ENCODE measurements around the gene CCR7. TPM values are rescaled to one million over a fixed set of nuclear protein-coding genes. Genes with fewer than 3 reads are reported as not detected.

CCR7 gene
- total RNA-seq, 1 experiment from 2014 or later, result 0.57 TPM

DNA sequence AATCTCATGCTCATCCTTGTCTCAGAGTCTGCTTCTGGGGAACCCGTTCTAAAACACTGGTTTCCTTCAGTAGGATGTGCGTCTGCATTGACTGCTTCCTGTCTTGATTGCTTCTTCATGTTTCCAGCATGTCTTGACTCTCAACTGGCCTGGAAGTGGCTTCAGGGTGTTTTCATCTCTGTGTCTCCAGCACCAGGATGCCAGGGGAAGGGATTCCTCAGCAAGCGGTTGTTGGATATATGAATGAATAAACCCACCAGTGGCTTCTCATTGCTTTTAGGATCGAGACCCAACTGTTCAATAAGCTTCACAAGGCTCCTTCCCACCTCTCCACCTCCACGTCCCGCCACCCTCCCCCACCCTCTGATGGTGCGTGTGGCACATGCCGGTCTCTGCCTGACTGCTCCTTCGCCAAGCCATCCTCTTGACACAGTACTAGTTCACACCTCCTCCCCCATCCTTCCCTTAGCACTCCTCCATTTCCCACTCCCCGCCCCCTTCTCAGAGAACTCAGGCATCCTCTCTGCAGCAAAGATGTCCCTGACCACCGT, 49.7 kb downstream of the CCR7 start:
- Mint-ChIP-seq H3K4me3 (no peak overlapping the region), H3K27me3 (ENCODE audit: low read depth) (no peaks in the 10 kb centered on the region), H3K36me3 (no peaks in the 10 kb centered on the region), H3K9me3 (no peaks in the 10 kb centered on the region), H3K4me1 (peaks cover 20% of the 10 kb centered on the region), H3K27ac (no peak overlapping the region)
- TF ChIP-seq, protein P1, sequence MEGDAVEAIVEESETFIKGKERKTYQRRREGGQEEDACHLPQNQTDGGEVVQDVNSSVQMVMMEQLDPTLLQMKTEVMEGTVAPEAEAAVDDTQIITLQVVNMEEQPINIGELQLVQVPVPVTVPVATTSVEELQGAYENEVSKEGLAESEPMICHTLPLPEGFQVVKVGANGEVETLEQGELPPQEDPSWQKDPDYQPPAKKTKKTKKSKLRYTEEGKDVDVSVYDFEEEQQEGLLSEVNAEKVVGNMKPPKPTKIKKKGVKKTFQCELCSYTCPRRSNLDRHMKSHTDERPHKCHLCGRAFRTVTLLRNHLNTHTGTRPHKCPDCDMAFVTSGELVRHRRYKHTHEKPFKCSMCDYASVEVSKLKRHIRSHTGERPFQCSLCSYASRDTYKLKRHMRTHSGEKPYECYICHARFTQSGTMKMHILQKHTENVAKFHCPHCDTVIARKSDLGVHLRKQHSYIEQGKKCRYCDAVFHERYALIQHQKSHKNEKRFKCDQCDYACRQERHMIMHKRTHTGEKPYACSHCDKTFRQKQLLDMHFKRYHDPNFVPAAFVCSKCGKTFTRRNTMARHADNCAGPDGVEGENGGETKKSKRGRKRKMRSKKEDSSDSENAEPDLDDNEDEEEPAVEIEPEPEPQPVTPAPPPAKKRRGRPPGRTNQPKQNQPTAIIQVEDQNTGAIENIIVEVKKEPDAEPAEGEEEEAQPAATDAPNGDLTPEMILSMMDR (IDR thresholded peaks at IDR 0.05), result no peak
- no peak for TF ChIP-seq TP53 (CRISPR knock-in tag; IDR thresholded peaks at IDR 0.05)
- TF ChIP-seq, protein P2, sequence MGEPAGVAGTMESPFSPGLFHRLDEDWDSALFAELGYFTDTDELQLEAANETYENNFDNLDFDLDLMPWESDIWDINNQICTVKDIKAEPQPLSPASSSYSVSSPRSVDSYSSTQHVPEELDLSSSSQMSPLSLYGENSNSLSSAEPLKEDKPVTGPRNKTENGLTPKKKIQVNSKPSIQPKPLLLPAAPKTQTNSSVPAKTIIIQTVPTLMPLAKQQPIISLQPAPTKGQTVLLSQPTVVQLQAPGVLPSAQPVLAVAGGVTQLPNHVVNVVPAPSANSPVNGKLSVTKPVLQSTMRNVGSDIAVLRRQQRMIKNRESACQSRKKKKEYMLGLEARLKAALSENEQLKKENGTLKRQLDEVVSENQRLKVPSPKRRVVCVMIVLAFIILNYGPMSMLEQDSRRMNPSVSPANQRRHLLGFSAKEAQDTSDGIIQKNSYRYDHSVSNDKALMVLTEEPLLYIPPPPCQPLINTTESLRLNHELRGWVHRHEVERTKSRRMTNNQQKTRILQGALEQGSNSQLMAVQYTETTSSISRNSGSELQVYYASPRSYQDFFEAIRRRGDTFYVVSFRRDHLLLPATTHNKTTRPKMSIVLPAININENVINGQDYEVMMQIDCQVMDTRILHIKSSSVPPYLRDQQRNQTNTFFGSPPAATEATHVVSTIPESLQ (CRISPR knock-in tag; IDR thresholded peaks at IDR 0.05), result no peak
- TF ChIP-seq, protein P3, sequence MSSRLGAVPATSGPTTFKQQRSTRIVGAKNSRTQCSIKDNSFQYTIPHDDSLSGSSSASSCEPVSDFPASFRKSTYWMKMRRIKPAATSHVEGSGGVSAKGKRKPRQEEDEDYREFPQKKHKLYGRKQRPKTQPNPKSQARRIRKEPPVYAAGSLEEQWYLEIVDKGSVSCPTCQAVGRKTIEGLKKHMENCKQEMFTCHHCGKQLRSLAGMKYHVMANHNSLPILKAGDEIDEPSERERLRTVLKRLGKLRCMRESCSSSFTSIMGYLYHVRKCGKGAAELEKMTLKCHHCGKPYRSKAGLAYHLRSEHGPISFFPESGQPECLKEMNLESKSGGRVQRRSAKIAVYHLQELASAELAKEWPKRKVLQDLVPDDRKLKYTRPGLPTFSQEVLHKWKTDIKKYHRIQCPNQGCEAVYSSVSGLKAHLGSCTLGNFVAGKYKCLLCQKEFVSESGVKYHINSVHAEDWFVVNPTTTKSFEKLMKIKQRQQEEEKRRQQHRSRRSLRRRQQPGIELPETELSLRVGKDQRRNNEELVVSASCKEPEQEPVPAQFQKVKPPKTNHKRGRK (CRISPR knock-in tag; IDR thresholded peaks at IDR 0.05; ENCODE audit: borderline replicate concordance), result no peak
- TF ChIP-seq ATF1 (CRISPR knock-in tag; IDR thresholded peaks at IDR 0.05), result no peak
- no peak for TF ChIP-seq NFATC4 (CRISPR knock-in tag; IDR thresholded peaks at IDR 0.05)
- TF ChIP-seq, protein P4, sequence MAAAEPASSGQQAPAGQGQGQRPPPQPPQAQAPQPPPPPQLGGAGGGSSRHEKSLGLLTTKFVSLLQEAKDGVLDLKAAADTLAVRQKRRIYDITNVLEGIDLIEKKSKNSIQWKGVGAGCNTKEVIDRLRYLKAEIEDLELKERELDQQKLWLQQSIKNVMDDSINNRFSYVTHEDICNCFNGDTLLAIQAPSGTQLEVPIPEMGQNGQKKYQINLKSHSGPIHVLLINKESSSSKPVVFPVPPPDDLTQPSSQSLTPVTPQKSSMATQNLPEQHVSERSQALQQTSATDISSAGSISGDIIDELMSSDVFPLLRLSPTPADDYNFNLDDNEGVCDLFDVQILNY (CRISPR knock-in tag; IDR thresholded peaks at IDR 0.05), result no peak
- TF ChIP-seq NFE2L1 (CRISPR knock-in tag; IDR thresholded peaks at IDR 0.05), result no peak
- TF ChIP-seq MYBL2 (CRISPR knock-in tag; IDR thresholded peaks at IDR 0.05), result no peak
- no peak for TF ChIP-seq EMX1 (CRISPR knock-in tag; IDR thresholded peaks at IDR 0.05)
- TF ChIP-seq ZNF232 (CRISPR knock-in tag; IDR thresholded peaks at IDR 0.05), result no peak
- no peak for TF ChIP-seq E2F4 (CRISPR knock-in tag; IDR thresholded peaks at IDR 0.05; ENCODE audit: borderline replicate concordance, low read depth)
- no peak for TF ChIP-seq CREB1 (CRISPR knock-in tag; IDR thresholded peaks at IDR 0.05)
- TF ChIP-seq RORB (CRISPR knock-in tag; IDR thresholded peaks at IDR 0.05), result no peak
- TF ChIP-seq USF1 (CRISPR knock-in tag; IDR thresholded peaks at IDR 0.05), result no peak
- TF ChIP-seq, protein P5, sequence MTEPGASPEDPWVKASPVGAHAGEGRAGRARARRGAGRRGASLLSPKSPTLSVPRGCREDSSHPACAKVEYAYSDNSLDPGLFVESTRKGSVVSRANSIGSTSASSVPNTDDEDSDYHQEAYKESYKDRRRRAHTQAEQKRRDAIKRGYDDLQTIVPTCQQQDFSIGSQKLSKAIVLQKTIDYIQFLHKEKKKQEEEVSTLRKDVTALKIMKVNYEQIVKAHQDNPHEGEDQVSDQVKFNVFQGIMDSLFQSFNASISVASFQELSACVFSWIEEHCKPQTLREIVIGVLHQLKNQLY (CRISPR knock-in tag; IDR thresholded peaks at IDR 0.05), result no peak
- no peak for TF ChIP-seq ZNF423 (CRISPR knock-in tag; IDR thresholded peaks at IDR 0.05)
- TF ChIP-seq FOXJ3 (CRISPR knock-in tag; IDR thresholded peaks at IDR 0.05; ENCODE audit: borderline replicate concordance), result no peak
- TF ChIP-seq E2F1 (CRISPR knock-in tag; IDR thresholded peaks at IDR 0.05), result no peak
- TF ChIP-seq HMGXB4 (CRISPR knock-in tag; IDR thresholded peaks at IDR 0.05), result no peak
- ChIA-PET POLR2A (no interaction called here), CTCF (interaction anchor here (0.6 kb wide), 1 partner anchor 18 kb away, joined by 5 read pairs; no protein-coding TSS in a partner anchor)
- DNase-seq (ENCODE audit: low spot score) (no peak), ATAC-seq (no peak)
